Muscle of leg (tissue), 11 donors: ENCODE measurements around the gene FHIT. TPM values are rescaled to one million over a fixed set of nuclear protein-coding genes. Genes with fewer than 3 reads are reported as not detected.
A peak's percentile ranks its signal among the peaks of the same experiment; 100 is the strongest.

Experiments used
- DNase-seq: peaks from one replicate; pipeline ENCODE4 v3.0.0; 2013
- H3K27ac ChIP-seq: one replicate; pipeline ENCODE4 v1.5.1; 2013; ENCODE audit warnings: mild to moderate bottlenecking, low read length, control low read depth
- H3K27me3 ChIP-seq: one replicate; pipeline ENCODE4 v1.6.1; 2013; ENCODE audit warnings: low read length; ENCODE audit not compliant: control insufficient read depth, insufficient read depth
- H3K36me3 ChIP-seq: one replicate; pipeline ENCODE4 v1.6.1; 2013; ENCODE audit warnings: low read length; ENCODE audit not compliant: control insufficient read depth, insufficient read depth
- H3K4me1 ChIP-seq: one replicate; pipeline ENCODE4 v1.6.1; 2013; ENCODE audit warnings: low read length; ENCODE audit not compliant: control insufficient read depth, insufficient read depth
- H3K4me3 ChIP-seq: one replicate; pipeline ENCODE4 v1.5.1; 2013; ENCODE audit warnings: low read length, control low read depth
- H3K9me3 ChIP-seq: replicated peaks from 2 replicates; pipeline ENCODE4 v1.6.1; 2013; ENCODE audit warnings: low read depth, low read length; ENCODE audit not compliant: control insufficient read depth
- WGBS: methylation state at CpG from one replicate; pipeline ENCODE4 v1.1.5; 2013; ENCODE audit warnings: missing lambda C conversion rate; ENCODE audit not compliant: insufficient coverage; 5-methylcytosine and 5-hydroxymethylcytosine counted together
- polyA plus RNA-seq, 8 donors: library from polyadenylated mRNA; unstranded; fragments of 120-200 nt; gene quantifications; one replicate each; pipeline versions ENCODE4 v1.2.1 to v1.2.3, GENCODE V29; 2013; ENCODE audit warnings: inconsistent platforms in 1 of 8, low replicate concordance in 1 of 8; ENCODE audit not compliant: insufficient read length in 8 of 8, insufficient read depth in 1 of 8
- total RNA-seq: library from RNA; stranded (reverse); fragments of 120-200 nt; gene quantifications from one replicate; pipeline ENCODE4 v1.2.4, GENCODE V29; 2013

Gene FHIT
- total and polyA plus RNA-seq, 9 donors, result 4.1 to 8.0 (median 5.3) TPM

- H3K4me3 ChIP-seq, result no peak overlapping the region
- peaks cover 5% of the 10 kb centered on the region for H3K9me3 ChIP-seq
- WGBS, result 83% methylated on average over 1 of the region's 2 CpGs
- no peaks in the 10 kb centered on the region for H3K27me3 ChIP-seq
- no peak overlapping the region for H3K27ac ChIP-seq
- H3K36me3 ChIP-seq, result no peaks in the 10 kb centered on the region
- no peaks in the 10 kb centered on the region for H3K4me1 ChIP-seq
- no peak for DNase-seq
Observed at GRCh38 chr3:60301142-60301541, 950.1 kb downstream of the FHIT start.

DNA sequence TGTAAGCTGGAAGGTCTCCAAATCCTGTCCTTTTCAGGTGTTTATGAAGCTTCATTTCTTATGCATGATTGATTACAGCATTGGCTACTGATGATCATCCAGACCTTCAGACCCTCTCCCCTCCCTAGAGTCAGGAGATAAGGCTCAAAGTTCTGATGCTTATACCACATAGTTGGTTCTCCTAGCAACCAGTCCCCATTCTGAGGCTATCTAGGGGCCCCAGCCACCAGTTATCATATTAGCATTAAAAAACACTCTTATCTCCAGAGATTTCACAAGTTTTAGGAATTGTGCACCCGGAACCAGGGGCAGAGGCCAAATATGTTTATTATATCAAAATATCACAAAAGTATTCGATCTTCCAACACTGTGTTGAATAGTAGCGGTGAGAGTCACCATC lies 953.1 kb downstream of the FHIT start:
- H3K4me1 ChIP-seq, result peaks cover 2% of the 10 kb centered on the region
- no peak for DNase-seq
- peaks cover 5% of the 10 kb centered on the region for H3K9me3 ChIP-seq
- WGBS, result no CpG with 5 or more reads among the region's 3 CpGs
- H3K27ac ChIP-seq, result no peak overlapping the region
- no peaks in the 10 kb centered on the region for H3K36me3 ChIP-seq
- no peak overlapping the region for H3K4me3 ChIP-seq
- no peaks in the 10 kb centered on the region for H3K27me3 ChIP-seq

GRCh38 chr3:60294181-60294580 lies 957.1 kb downstream of the FHIT start:
- WGBS, result no CpG with 5 or more reads among the region's 3 CpGs
- Histone ChIP-seq H3K27ac (no peak overlapping the region), H3K36me3 (no peaks in the 10 kb centered on the region), H3K4me1 (peaks cover 2% of the 10 kb centered on the region), H3K4me3 (no peak overlapping the region), H3K27me3 (no peaks in the 10 kb centered on the region), H3K9me3 (no peaks in the 10 kb centered on the region)
- peak; percentile 78 for DNase-seq

DNA sequence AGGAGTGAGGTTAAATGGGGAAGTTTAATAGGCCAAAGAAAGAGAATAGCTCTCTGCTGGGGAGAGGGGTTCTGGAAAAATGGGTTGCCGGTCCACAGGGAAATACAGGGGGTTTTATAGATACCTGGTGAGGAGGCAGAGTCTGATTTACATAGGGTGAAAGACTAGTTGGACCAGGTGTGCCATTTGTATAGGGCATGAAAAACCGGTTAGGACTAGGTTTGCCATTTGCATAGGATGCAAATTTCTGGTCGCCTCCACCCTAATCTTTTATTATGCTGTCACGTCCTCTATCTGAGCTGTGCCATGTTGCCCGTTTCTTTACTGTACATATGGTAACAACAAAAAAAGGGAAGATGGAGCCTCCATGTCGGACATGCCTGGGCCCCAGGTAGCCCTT lies 960.1 kb downstream of the FHIT start:
- peaks cover 2% of the 10 kb centered on the region for H3K4me1 ChIP-seq
- no peak for DNase-seq
- 90% methylated on average over 5 of the region's 6 CpGs for WGBS

GRCh38 chr3:60290122-60290492 lies 961.1 kb downstream of the FHIT start:
- Histone ChIP-seq H3K27me3 (no peaks in the 10 kb centered on the region), H3K4me1 (peaks cover 2% of the 10 kb centered on the region), H3K36me3 (no peaks in the 10 kb centered on the region), H3K4me3 (no peak overlapping the region), H3K27ac (no peak overlapping the region), H3K9me3 (no peaks in the 10 kb centered on the region)
- DNase-seq, result no peak
- WGBS, result no CpG with 5 or more reads among the region's 1 CpG

More for the DNA sequence above, 960.1 kb downstream of the FHIT start:
- no peak overlapping the region for H3K27ac ChIP-seq
- no peak overlapping the region for H3K4me3 ChIP-seq
- H3K36me3 ChIP-seq, result no peaks in the 10 kb centered on the region
- H3K9me3 ChIP-seq, result no peaks in the 10 kb centered on the region
- no peaks in the 10 kb centered on the region for H3K27me3 ChIP-seq

DNA sequence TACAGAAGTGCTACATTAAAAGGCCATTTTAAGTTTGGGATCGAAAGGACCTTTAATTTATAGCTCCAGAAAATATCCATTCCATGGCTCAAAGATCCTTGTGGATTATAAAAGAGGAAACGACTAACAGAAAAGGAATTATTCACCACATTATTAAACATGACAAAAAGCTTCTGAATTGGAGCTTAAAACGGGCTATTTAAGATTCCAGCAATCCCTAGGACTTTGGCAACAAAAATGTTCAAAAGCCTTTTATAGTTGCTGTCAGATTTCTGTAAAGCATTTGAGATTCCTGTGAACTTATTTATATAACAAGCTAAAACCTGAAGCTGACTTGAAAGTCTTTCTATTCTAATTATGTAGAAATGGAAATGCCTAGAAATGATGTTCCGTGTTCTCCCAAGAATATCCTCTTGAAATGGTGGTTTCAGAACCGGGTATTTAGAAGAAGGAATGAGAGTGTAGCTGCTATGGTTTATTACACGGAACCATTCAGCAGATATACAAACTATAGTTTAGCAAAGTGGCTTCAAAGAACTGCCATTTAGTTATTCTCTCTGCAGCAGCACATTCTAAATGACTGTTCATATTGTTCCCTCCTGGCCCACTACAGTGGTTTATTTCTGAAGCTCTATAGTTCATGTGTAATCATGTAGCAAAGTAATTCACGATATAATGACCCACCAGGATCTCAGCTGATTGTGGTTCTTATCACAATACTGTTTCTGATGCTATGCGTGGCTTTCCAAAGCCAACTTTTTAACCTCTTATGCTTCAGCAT lies 961.7 kb downstream of the FHIT start:
- Histone ChIP-seq H3K36me3 (no peaks in the 10 kb centered on the region), H3K4me3 (no peak overlapping the region), H3K27me3 (no peaks in the 10 kb centered on the region), H3K4me1 (no peaks in the 10 kb centered on the region), H3K9me3 (no peaks in the 10 kb centered on the region), H3K27ac (no peak overlapping the region)
- DNase-seq, result peak; percentile 36
- WGBS, result no CpG with 5 or more reads among the region's 8 CpGs

GRCh38 chr3:60282866-60283265 lies 968.4 kb downstream of the FHIT start:
- Histone ChIP-seq H3K27me3 (no peaks in the 10 kb centered on the region), H3K9me3 (no peaks in the 10 kb centered on the region), H3K4me3 (no peak overlapping the region), H3K27ac (no peak overlapping the region), H3K36me3 (no peaks in the 10 kb centered on the region), H3K4me1 (no peaks in the 10 kb centered on the region)
- no CpG with 5 or more reads among the region's 2 CpGs for WGBS
- no peak for DNase-seq

GRCh38 chr3:60281970-60282369 lies 969.3 kb downstream of the FHIT start:
- DNase-seq, result no peak
- Histone ChIP-seq H3K27me3 (no peaks in the 10 kb centered on the region), H3K4me3 (no peak overlapping the region), H3K36me3 (no peaks in the 10 kb centered on the region), H3K9me3 (no peaks in the 10 kb centered on the region), H3K27ac (no peak overlapping the region), H3K4me1 (no peaks in the 10 kb centered on the region)
- no CpG with 5 or more reads among the region's 3 CpGs for WGBS

GRCh38 chr3:60277361-60277800 lies 973.9 kb downstream of the FHIT start:
- no peak overlapping the region for H3K27ac ChIP-seq
- 98% methylated on average over 6 of the region's 6 CpGs for WGBS
- no peaks in the 10 kb centered on the region for H3K27me3 ChIP-seq
- no peaks in the 10 kb centered on the region for H3K4me1 ChIP-seq
- H3K9me3 ChIP-seq, result no peaks in the 10 kb centered on the region
- DNase-seq, result no peak
- no peaks in the 10 kb centered on the region for H3K36me3 ChIP-seq
- no peak overlapping the region for H3K4me3 ChIP-seq

GRCh38 chr3:60276615-60277014 lies 974.6 kb downstream of the FHIT start:
- H3K27me3 ChIP-seq, result no peaks in the 10 kb centered on the region
- H3K9me3 ChIP-seq, result no peaks in the 10 kb centered on the region
- no peak overlapping the region for H3K4me3 ChIP-seq
- no peaks in the 10 kb centered on the region for H3K36me3 ChIP-seq
- 83% methylated on average over 1 of the region's 2 CpGs for WGBS
- H3K4me1 ChIP-seq, result no peaks in the 10 kb centered on the region
- H3K27ac ChIP-seq, result no peak overlapping the region
- DNase-seq, result no peak

- no peaks in the 10 kb centered on the region for H3K27me3 ChIP-seq
- DNase-seq, result no peak
- no peak overlapping the region for H3K27ac ChIP-seq
- no peaks in the 10 kb centered on the region for H3K9me3 ChIP-seq
- H3K4me1 ChIP-seq, result no peaks in the 10 kb centered on the region
- H3K36me3 ChIP-seq, result no peaks in the 10 kb centered on the region
- no peak overlapping the region for H3K4me3 ChIP-seq
Observed at GRCh38 chr3:60274646-60275045, 976.6 kb downstream of the FHIT start.
